ENCODE measurements around the gene MAD1L1.

The MAD1L1 gene

GRCh38 chr7:2219136-2219535 lies 13.6 kb downstream of the MAD1L1 start:
- DNase-seq (ENCODE audit: low read depth, low spot score): no peak

GRCh38 chr7:2218444-2218785 lies 14.3 kb downstream of the MAD1L1 start:
- no peak for DNase-seq (ENCODE audit: low read depth, low spot score)

GRCh38 chr7:2217716-2218443 lies 14.9 kb downstream of the MAD1L1 start:
- DNase-seq (ENCODE audit: low read depth, low spot score): no peak

DNA sequence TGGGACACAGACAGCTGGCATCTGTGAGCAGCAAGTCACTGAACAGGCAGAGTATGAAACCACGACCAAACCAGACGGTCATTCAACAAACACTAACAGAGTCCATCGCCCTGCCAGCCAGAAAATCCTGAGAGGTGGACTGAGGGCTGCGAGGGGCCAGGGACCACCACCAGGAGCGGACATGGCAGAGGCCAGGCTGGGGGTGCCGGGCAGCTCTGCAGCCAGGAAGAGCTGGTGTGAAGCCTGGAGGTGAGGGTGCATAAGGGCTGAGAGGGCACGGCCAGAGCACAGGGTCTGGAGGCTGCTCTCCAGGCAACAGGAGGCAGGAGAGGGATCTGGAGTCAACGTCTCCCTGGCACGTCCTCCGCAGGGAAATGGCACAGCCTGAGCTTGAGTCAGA lies 15.5 kb downstream of the MAD1L1 start:
- no peak for DNase-seq (ENCODE audit: low read depth, low spot score)

DNA sequence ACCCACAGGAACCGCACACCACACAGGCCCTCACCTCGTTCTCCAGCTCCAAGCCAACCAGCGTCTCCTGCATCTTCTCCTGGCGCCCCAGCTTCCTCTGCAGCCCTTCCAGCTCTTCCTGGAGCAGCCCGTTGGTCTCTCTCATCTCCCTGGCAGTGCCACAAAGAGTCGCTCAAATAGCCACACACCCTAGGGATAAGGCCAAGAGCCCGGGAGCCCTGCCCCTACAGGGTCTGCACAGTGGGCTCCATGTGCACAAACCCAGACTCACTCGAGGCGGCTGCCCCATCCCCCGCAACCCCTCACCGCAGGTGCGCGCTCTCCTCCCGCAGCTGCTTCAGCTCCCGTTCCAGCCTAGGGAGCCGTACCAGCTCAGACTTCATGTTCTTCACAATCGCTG lies 16.9 kb downstream of the MAD1L1 start:
- DNase-seq (ENCODE audit: low read depth, low spot score): no peak

- DNase-seq (ENCODE audit: low read depth, low spot score): no peak
Observed at GRCh38 chr7:2214636-2215035, 18.1 kb downstream of the MAD1L1 start.

DNA sequence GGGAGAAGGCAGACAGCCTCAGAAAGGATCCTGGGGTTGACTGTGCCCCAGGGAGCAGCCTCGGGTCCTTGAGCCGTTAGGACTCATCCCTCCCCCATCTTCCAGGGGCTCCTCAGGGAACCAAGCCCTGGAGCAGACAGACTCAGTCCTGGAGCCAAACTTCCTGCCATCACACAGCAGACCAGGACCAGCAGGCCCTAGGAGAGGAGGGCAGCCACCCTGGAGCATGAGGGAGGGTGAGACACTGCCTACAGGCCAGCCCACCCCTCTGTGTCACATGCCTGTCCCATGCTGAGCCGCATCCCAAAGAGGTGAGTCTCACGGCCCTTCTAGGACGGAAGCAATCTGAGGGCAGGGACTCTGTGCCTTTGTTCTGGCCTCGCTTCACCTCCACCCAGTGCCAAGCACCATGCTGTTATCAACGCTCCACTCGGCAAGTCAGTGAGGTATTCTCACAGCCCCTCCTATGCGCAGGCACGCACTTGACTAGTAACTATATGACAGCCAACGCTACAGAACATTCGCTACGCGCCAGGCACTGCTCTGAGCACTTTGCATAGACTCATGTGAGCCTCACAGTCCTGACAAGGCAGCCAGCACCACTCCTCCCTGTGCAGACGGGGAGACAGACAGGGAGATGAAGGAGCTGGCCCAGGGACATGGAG lies 19.1 kb downstream of the MAD1L1 start:
- no peak for DNase-seq (ENCODE audit: low read depth, low spot score)

DNA sequence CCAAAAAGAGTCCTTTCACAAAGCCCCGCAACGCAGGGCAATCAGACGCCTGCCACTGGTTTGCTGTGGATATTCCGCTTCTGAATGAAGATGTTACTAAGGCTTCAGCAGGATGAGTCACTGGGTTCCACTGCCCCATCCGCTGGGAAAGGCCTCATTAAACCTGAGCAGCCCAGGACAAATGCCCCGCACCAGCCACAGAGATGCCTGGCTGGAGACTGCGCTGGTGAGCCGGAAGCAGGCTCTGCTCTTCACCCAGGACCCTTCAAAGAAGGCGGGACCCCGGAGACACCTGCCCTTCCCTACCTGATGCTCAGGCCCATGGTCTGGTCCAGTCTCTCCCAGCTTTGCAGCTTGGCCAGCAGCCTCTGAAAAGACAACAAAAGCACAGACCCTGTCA lies 19.8 kb downstream of the MAD1L1 start:
- no peak for DNase-seq (ENCODE audit: low read depth, low spot score)

DNA sequence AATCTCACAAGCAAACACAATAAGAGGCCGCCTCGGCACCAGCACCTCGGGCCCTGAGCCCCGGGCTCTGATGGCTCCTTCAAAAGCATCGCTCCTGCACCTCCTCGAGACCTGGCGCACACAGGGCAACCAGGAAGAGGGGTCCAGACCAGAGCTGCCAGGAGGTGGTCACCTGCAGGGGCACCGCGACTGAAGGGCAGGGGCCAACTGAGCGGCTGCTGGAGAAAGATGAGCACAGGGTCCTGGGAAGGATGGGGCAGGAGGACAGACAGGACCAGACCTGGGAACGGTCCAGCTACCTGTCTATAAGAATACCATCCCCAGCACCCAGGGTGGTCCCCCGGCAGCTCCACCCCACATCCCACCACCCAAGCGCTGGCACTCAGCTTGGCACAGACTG lies 20.8 kb downstream of the MAD1L1 start:
- DNase-seq (ENCODE audit: low read depth, low spot score): no peak

DNA sequence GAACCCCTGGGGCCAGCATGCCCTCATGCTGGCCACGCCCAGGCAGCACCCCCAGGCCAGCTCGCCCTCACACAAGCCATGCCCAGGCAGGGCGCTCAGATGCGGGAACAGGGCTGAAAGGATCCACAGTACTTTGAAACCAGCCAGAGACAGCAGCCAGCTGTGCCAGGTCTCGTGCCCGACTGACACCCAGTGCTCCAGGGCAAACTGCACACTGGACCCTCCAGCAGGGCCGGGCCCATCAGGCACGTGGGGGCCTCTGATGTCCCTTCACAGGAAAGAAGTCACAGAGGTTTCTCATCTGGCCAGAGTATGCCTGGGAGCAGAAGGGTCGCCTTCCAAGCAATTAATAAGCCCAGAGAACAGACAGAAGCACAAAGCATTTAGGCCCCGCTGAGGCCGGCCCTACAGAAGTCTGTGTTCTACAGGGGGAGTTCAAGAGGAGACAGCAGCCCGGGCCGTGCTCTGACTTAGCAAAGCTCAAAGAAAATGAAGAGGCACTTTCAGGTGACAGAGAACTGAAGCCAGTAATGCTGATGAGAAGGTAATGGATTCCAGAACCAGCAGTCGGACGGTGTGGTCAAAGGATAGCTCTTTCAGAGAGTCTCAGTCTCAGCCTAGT lies 21.4 kb downstream of the MAD1L1 start:
- no peak for DNase-seq (ENCODE audit: low read depth, low spot score)

DNA sequence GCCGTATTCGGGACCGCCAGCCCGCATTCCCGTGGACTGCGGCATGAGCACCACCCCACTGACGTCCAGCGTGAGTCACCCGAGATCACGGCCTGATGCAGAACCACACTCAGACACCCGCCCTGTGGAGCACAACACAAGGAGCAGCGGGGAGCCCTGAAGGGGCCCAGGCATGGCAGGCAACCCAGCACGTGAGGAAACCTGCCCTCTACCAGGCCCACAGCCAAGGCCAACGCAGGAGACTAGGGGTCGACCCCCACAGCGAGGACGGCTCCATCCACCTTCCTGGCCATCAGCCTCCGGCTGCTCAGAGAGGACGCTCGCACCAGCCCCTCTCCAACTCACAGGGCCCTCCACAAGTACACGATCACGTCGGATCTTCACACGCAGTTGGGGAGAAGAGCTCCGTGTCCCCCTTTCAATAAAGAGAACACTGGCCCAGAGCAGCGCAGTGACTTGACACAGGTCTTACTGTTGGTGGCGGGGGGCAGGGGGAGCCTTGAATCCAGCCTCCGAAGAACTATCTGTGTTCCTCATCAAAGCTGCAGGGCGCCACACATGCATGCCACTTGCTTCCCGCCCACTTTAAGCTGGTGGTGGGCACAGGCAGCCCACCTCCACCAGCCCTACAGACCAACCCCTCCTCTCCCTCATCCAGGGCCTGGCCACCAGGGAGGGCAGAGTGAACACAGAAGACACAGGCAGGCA lies 22.0 kb downstream of the MAD1L1 start:
- DNase-seq (ENCODE audit: low read depth, low spot score): no peak

GRCh38 chr7:2209961-2210323 lies 22.8 kb downstream of the MAD1L1 start:
- DNase-seq (ENCODE audit: low read depth, low spot score): no peak

GRCh38 chr7:2209146-2209960 lies 23.4 kb downstream of the MAD1L1 start:
- DNase-seq (ENCODE audit: low read depth, low spot score): peak; percentile 47

GRCh38 chr7:2208712-2209111 lies 24.0 kb downstream of the MAD1L1 start:
- no peak for DNase-seq (ENCODE audit: low read depth, low spot score)

DNA sequence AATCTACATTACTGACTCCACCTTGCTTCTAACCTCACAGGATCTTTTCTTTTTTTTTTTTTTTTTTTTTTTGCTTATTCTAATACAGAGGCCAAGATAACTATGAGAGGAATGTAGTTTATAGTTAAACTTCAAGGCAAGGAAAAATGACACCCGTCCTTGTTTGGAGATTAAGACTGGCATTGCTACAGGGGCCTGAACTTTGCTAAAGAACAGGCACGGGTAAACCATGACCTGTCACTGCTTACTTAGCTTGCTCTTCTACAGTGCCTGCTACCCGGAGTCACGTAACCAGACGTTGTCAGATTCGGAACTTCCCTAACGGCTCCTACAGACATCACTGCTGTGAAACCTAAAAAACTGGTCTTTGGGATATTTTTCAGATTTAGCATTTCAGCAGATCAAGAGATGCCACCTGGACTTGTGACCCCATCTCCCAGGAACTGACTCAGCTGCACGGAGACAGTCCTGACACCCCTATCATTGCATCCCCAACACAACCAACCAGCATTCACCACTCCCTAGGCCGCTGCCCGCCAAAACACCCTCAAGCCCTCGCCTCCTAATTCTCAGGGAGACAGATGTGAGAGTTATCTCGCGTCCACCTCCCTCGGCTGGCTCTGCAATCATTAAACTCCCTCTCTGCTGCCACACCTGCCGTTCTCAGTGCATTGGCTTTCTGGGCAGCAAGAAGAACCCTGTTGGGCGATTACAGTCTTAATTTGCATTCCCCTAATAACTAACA lies 27.5 kb downstream of the MAD1L1 start:
- DNase-seq (ENCODE audit: low read depth, low spot score): no peak

DNA sequence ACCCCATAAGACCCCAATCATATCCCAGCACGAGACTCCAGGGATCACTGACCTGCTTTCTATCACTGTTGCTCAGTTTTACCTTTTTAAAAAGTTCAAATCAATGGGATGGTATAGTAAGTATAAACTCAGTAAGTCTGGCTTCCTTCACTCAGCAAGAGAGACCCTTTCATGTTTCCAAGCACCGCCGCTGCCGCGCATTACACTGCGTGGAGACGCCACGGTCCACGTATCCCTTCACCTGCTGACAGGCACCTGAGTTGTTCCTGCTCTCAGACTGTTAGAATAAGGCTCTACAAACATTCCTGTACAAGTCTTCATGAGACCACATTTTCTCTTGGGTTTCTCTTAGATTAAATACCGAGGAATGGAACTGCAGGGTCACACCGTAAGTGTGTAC lies 28.3 kb downstream of the MAD1L1 start:
- no peak for DNase-seq (ENCODE audit: low read depth, low spot score)

- no peak for DNase-seq (ENCODE audit: low read depth, low spot score)
Observed at GRCh38 chr7:2203766-2204300, 28.9 kb downstream of the MAD1L1 start.

- no peak for DNase-seq (ENCODE audit: low read depth, low spot score)
Observed at GRCh38 chr7:2202901-2203765, 29.6 kb downstream of the MAD1L1 start.

GRCh38 chr7:2202361-2202761 lies 30.4 kb downstream of the MAD1L1 start:
- DNase-seq (ENCODE audit: low read depth, low spot score): no peak
